NCI-H524 (cell line): ENCODE results near the gene MRS2.
"Not testable (repeated sequence)": the region's sequence is repeated elsewhere in the genome, so short reads cannot be mapped to it uniquely, and the experiment has no call there.

Experiments
- DNase-seq, 2 experiments: peaks; one replicate each; lab custom pipeline; 2025; lab: John Stamatoyannopoulos, UW

MRS2 gene, protein sequence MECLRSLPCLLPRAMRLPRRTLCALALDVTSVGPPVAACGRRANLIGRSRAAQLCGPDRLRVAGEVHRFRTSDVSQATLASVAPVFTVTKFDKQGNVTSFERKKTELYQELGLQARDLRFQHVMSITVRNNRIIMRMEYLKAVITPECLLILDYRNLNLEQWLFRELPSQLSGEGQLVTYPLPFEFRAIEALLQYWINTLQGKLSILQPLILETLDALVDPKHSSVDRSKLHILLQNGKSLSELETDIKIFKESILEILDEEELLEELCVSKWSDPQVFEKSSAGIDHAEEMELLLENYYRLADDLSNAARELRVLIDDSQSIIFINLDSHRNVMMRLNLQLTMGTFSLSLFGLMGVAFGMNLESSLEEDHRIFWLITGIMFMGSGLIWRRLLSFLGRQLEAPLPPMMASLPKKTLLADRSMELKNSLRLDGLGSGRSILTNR

DNA sequence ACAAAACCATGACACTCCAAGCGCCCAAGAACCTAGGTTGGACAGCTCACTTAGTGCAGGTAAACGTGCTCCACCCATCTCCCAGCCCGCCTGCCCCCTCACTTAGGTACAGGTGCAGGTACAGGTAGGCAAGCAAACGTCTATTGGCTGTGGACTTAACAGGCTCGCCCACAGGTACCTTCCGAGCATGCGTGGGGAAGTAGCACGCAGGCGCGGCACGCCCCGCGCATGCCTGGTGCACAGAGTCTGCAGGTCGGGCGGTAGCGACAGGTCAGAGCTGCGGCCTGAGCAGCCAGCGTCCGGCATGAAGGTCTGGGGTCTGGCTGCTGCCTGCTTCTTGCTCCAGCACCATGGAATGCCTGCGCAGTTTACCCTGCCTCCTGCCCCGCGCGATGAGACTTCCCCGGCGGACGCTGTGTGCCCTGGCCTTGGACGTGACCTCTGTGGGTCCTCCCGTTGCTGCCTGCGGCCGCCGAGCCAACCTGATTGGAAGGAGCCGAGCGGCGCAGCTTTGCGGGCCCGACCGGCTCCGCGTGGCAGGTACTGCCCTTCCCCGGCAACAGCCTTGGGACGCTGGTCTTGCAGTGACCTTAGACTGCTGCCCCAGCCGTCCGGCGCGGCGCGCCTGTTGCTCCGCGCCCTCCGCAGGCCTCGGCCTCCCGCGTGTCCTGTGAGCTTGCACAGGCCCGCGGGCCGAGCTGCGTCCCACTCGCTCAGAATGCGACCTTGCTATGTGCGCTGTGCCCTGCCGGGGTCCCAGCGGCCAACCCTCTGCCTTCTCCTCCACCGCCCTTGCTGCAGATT, at the start of gene MRS2:
MRS2 (plus strand) TSS at position 240 of the 804 bp plus-strand sequence; CDS start at position 351, 111 bp downstream.
- peak; percentile 50 to 84 for DNase-seq

DNA sequence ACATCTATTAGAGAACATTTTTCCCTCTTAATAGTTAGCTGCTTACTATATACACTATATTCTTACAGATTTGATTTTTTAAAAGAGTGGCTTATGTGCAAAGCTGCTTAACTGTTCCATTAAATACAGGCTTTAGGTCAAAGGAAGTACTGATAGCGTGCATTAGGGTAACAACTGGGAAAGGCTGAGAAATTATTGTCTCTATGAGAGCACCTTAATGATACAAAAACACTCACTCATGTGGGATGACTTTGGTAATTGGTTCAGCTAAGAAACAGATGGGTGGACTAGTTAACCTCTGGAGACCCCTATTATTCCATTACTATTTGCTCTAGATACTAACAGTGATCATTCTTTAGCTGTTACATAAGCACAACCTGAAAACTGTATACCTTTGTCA, 48.9 kb upstream of the MRS2 start:
- peak in 1 of 2 experiments; percentile 29 for DNase-seq

DNA sequence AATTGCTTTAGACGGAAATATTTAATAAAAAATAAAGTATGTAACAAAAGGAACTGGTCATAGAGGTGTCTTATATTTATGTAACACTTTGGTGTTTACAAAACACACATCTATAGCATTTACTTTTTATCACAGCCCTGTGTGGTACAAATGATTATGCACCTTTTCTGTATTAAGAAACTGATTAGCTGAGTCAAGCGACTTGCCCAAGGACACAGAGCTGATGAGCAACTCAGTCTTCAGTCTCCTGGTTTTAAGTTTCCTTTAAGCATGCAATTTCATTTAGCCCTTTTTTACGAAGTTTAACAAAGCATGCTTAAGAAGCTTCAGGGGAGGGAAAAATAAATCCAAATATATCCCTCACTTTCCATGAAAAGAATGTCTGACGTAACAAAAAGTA, 47.3 kb upstream of the MRS2 start:
- DNase-seq: no peak

DNA sequence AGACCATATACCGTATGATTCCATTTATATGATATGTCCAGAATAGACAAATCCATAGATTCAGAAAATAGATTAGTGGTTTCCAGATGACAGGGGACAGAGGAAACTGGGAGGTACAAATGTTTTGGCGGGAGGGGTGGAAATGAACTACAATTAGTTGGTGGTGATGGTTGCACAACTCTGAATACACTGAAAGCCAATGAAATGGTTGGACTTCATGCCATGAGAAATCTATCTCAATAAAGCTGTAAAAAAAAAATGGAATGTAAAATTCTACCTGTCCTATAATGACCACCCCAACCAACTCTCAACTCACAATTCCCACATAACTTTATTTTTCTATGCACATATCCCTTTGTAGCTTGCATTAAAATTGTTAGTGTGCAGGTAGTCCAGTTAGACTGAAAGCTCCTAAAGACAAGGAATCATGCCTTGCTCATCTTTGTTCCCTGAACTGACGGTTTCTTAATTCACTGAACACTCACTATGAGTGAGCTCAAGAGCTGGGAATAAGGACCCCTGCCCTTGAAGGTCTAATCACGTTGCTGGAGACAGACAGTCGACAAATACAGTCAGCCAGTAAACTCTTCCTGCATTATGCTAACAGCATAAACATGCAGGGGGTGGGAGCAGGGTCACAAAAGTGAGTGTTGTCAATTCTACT, 46.3 kb upstream of the MRS2 start:
- DNase-seq: no peak

DNA sequence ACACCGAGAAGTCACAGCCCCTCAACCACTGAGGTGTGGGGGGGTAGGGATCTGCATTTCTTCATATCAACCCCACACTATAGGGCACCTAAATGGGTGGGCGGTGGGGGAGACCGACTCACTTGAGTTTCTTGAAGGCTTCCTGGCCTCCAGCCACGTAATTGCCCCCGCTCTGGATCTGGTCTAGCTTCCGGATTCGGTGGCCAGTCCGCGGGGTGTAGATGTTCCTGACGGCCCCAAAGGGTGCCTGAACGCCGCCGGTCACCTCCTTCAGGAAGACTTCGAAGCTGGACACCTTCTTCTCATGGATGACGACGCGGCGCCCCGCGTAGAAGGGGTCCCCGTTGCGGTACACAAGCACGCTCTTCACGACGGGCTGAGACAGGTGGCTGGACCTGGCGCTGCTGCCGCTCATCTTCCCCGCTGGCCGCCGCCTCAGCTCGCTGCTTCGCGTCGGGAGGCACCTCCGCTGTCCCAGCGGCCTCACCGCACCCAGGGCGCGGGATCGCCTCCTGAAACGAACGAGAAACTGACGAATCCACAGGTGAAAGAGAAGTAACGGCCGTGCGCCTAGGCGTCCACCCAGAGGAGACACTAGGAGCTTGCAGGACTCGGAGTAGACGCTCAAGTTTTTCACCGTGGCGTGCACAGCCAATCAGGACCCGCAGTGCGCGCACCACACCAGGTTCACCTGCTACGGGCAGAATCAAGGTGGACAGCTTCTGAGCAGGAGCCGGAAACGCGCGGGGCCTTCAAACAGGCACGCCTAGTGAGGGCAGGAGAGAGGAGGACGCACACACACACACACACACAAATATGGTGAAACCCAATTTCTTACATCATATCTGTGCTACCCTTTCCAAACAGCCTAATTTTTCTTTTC, 45.2 kb upstream of the MRS2 start, which contains the start of gene DCDC2:
DCDC2 (minus strand) TSS at position 724 of the 883 bp plus-strand sequence; CDS start at position 415, 309 bp downstream.
- DNase-seq: no peak

DNA sequence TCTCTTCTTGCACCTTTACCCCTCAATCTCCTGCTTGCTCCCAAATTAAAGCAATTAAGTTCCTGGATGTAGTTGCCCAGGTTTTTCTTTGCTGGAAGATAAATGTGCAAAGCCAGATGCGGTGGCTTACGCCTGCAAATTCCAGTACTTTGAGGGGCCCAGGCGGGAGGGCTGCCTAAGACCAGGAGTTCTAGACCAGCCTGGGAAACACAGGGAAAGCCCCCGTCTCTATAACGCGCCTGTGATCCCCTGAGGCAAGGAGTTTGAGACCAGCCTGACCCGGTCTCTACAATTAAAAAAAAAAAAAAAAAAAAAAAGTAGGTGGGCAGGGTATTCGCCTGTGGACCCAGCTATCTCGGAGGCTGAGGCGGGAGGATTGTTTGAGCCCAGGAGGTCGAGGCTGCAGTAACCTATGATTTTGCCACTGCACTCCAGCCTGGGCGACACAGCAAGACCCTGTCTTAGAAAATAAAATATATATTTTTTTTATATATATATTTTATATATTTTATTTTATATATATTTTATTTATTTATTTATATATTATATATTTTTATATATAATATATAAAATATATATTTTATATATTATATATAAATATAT, 44.4 kb upstream of the MRS2 start:
- DNase-seq: peak in 1 of 2 experiments; percentile 5

DNA sequence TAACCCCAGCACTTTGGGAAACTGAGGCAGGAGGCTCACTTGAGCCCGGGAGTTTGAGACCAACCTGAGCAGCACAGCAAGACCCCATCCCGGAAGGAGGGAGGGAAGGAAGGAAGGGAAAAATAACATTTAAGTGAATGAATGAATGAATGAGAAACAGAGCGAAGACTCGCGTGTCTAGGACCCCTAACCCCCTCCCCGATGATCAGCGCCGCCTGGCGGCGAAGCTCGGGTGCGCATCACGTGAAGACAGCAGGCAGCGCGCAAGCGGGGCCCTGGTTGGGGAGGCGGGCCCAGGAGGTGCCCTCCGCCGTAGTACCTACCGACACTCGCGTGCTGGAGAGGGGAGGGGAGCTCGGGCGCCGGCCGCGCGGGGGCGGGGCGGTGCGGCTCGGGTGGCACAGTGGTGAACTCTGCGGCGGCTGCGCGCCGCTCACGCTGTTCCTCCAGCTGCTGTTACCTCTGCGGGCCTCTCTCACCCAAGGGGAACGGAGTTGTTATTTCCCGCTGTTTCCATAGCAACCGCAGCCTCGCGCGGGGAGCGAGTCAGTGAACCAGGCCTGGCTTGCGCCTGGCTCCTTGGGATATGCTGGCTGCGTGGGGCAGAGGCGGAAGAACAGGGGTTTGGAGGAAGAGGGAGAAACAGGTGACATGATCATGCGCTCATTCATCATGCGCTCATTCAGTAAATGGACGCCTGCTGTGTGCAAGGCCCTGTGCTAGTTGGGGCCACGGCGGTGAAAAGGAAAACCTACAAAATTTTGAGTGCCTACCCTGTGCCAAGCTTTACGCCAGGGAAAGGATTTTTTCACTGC, 42.9 kb upstream of the MRS2 start:
- DNase-seq: peak; percentile 95 to 98

DNA sequence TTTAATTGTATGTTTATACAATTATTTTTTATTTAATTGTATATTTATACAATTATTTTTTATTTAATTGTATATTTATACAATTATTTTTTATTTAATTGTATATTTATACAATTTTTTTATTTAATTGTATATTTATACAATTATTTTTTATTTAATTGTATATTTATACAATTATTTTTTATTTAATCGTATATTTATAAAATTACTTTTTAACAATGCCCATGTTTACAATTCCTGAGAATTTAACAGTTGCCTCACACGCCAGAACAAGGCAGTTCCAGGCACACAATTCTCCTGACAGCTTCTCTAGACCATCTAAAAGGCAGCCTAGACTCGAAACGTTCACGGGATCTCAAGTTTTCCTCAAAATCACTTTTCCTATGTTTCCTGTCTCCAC, 40.4 kb upstream of the MRS2 start:
- not testable (repeated sequence) for DNase-seq

DNA sequence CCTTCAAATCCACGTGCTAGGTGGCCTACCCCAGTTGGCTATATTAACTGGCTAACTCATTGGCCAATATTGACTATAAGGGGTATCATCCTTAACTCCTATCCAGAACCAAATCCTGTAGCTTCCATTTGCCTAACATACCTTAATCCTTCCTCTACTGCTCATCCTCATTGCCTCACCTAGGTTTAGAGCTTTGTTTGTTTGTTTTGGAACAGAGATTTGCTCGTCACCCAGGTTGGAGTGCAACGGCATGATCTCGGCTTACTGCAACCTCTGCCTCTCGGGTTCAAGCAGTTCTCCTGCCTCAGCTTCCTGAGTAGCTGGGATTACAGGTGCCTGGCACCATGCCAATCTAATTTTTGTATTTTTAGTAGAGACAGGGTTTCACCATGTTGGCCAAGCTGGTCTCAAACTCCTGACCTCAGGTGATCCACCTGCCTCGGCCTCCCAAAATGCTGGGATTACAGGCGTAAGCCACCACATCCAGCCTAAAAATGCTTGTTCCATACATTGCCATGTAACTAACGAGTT, 37.6 kb upstream of the MRS2 start:
- DNase-seq: not testable (repeated sequence)

DNA sequence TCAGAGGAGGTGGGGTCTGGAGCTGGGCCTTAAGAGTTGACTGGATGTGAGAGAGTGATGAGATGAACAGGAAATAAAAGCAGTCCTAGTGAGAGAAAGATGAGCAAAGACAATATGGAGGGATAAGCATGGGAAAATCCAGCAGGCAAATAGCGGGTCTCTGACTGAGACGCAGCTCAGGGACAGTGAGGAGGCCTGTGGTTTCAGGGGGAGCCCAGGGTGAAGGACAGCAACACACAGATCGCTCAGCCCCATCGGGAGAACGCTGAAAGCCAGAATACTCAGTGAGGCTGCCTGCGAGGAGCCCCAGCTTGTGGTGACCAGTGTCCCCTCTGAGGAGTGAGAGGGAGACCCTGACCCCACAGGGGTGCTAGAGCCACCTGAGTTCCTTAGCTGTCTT, 28.1 kb upstream of the MRS2 start:
- DNase-seq: no peak

DNA sequence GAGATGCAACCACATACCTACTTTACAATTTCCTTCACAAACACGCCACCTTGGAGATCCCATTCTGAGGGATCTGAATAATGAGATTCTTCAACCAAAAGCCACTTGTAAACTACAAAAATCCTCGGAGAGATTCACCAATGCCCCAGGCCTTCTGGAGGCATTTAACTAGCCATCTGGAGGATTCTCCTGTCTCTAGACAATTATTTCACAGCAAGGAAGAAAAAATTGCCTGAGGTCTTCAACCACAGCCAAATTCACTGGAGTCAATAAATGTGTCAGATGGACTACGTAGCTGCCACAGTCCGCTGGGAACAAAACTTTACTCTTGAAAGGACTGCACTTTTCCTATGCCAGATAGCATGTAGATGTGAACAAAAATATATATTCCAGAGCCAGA, 25.9 kb upstream of the MRS2 start:
- peak; percentile 58 to 84 for DNase-seq

DNA sequence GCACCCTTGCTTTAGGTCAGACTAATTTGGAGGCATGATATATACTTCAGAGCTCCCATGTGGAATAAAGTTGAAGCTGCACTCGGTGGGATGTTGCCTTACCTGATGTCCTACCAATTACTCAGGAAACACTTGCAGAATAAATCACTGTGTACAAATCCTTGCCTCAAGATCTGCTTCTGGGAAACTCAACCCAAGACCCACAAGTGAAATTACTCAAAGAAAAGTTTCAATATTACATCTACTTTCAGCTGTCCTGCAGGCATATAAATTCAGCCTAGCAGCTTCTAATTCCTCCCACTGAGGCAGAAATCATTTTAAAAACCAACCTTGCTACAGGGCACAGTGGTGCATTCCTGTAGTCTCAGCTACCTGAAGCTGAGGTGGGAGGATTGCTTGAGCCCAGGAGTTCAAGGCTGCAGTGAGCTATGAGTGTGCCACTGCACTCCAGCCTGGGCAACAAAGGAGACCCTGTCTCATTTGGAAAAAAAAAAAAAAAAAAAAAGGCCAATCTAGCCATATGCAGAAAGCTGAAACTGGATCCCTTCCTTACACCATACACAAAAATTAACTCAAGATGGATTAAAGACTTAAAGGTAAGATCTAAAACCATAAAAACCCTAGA, 24.2 kb upstream of the MRS2 start:
- no peak for DNase-seq

DNA sequence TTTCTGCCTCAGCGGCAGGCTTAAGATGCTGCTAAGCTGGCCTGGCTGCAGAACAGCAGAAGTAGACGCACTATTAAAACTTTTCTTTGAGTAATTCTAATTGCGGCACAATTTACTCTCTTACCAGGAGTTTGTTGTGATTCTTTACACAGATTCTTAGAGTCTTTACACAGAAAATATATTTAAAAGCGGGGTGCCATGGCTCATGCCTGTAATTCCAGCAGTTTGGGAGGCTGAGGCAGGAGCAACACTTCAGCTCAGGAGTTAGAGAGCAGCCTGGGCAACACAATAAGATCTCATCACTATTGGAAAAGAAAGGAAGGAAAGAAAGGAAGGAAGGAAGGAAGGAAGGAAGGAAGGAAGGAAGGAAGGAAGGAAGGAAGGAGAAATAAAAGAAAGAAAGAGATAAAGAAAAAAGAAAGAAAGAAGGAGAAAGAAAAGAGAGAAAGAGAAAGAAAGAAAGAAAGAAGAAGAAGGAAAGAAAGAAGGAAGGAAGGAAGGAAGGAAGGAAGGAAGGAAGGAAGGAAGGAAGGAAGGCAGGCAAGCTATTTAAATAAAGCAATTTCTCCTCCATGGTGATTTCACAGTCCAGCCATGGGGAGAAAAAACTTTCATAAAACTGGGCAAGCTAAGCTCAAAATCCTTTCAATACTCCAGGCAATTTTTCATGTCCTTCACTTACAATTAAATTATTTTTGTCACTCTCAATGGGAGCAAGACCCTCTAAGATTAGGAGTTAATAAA, 21.1 kb upstream of the MRS2 start:
- no peak for DNase-seq

DNA sequence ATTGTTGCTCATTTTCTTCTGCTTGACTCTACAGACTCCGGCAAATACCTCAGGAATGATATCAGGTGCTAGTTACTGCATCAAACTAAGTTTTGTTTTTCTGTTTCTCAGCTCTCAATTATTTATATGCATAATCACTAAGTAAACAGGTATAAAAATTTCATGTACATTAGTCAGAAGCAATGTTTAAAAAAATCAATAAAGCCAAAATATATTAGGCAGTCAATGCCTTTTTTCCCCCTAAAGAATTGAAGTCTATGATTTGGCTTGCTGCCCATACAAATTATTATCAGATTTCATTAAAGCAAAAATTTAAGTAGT, 20.6 kb upstream of the MRS2 start:
- DNase-seq: no peak

DNA sequence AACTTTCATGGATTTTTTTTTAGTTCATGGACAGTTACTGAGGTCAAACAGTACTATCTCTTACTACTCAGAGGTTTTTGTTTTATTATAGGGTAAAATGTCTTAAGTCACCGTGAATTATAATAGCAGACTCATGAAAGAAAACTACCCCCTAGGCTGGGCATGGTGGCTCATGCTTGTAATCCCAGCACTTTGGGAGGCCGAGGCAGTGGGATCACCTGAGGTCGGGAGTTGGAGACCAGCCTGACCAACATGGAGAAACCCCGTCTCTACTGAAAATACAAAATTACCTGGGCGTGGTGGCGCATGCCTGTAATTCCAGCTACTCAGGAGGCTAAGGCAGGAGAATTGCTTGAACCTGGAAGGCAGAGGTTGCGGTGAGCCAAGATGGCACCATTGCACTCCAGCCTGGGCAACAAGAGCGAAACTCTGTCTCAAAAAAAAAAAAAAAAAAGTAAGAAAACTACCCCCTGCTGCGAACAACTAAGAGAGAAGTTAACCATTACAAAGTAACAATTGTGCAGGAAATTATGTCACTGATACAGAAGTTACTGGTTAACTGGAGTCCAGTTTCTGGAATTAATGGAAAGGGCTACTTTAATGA, 19.7 kb upstream of the MRS2 start:
- not testable (repeated sequence) for DNase-seq

DNA sequence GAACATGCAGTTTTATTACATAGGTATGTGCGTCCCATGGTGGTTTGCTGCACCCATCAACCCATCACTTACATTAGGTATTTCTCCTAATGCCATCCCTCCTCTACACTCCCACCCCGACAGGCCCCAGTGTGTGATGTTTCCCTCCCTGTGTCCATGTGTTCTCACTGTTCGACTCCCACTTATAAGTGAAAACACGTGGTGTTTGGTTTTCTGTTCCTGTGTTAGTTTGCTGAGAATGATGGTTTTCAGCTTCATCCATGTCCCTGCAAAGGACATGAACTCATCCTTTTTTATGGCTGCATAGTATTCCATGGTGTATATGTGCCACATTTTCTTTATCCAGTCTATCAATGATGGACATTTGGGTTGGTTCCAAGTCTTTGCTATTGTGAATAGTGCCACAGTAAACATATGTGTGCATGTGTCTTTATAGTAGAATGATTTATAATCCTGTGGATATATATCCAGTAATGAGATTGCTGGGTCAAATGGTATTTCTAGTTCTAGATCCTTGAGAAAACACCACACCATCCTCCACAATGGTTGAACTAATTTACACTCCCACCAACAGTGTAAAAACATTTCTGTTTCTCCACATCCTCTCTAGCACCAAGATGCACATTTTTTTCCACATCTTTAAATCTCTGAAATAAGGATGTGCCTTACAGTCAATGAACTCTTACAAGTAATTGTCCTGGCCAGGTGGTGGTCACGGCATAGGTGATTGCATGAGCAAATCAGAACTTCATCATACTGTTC, 18.2 kb upstream of the MRS2 start:
- DNase-seq: not testable (repeated sequence)

DNA sequence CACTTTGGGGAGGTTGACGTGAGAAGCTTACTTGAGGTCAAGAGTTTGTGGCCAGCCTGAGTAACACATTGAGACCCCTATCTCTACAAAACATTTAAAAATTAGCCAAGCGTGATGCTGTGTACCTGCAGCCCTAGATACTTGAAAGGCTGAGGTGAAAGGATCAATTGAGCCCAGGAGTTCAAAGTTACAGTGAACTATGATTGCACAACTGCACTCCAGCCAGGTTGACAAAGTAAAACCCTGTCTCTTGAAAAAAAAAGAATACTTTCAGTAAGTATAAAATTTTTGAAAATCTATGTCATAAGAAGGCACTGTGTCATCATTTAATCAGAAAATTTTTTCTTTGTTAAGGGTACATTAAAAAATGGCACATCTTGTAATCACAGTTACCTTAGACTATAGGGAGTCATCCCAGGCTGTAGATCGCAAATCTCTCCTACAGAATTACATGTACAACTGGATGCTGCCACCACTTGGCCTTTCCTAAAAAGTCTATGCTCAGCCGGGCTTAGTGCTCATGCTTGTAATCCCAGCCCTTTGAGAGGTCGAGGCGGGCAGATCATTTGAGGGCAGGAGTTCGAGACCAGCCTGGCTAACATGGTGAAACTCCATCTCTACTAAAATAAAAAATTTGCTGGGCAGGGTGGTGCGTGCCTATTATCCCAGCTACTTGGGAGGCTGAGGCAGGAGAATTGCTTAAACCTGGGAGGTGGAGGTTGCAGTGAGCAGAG, 17.0 kb upstream of the MRS2 start:
- peak in 1 of 2 experiments; percentile 5 for DNase-seq
